ENCODE measurements around the gene OCA2.

OCA2 gene

GRCh38 chr15:28085489-28086174, 13.5 kb downstream of the OCA2 start:
- Histone ChIP-seq H2BK120ac (ENCODE audit: insufficient read depth, low read length, poor library complexity) (no peak overlapping the region), H4K8ac (ENCODE audit: low read depth, low read length) (no peak overlapping the region), H2AFZ (ENCODE audit: insufficient read depth, low read length, poor library complexity) (no peak overlapping the region), H3K4me3 (ENCODE audit: low read depth, low read length) (no peak overlapping the region), H3K27ac (ENCODE audit: low read depth, low read length) (no peak overlapping the region), H3K23ac (ENCODE audit: low read length) (no peak overlapping the region), H3K18ac (ENCODE audit: low read length) (no peak overlapping the region), H4K91ac (ENCODE audit: low read depth, low read length) (no peak overlapping the region), H2AK5ac (ENCODE audit: low read length) (no peak overlapping the region), H3K14ac (ENCODE audit: low read length) (no peak overlapping the region), H3K79me2 (ENCODE audit: control insufficient read depth, insufficient read depth, low read length, poor library complexity) (no peaks in the 10 kb centered on the region), H3K79me1 (ENCODE audit: low read length) (no peaks in the 10 kb centered on the region), H4K12ac (ENCODE audit: low read depth, low read length) (no peak overlapping the region), H3K4me1 (ENCODE audit: control insufficient read depth in 1 of 2, insufficient read depth in 2 of 2, low read length in 2 of 2) (no peaks in the 10 kb centered on the region), H3K9me3 (ENCODE audit: insufficient read depth, low read depth, low read length) (peaks cover 4% of the 10 kb centered on the region), H2BK12ac (ENCODE audit: low read length) (no peak overlapping the region), H3K4ac (ENCODE audit: low read depth, low read length) (no peak overlapping the region), H3K4me2 (ENCODE audit: low read length) (no peak overlapping the region), H3K9ac (ENCODE audit: low read length) (no peak overlapping the region), H3K36me3 (ENCODE audit: control insufficient read depth in 1 of 2, insufficient read depth in 2 of 2, low read length in 2 of 2) (no peaks in the 10 kb centered on the region), H3K27me3 (ENCODE audit: insufficient read depth, low read length) (no peaks in the 10 kb centered on the region), H2BK5ac (ENCODE audit: low read depth, low read length, poor library complexity) (no peak overlapping the region)
- no peak for DNase-seq
- no CpG with 5 or more reads among the region's 4 CpGs for WGBS (ENCODE audit: extremely low coverage, insufficient coverage, insufficient read length)

DNA sequence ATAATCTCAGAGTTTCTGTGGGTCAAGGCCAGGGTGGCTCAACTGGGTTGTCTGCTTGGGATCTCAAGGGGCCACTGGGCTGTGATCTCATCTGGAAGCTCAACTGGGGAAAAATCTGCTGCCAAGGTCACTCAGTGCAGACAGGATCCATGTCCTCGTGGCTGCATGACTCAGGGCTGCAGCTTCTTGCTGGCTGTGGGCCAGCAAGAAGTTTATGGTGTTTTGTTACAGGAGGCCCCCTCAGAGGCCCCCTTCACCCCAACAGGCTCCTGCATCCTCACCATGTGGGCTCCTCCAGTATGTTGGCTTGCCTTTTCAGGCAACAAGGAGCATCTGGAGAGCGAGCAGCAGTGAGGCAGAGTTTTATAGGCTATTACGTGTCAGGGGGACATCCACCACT, 14.6 kb downstream of the OCA2 start:
- Histone ChIP-seq H3K4ac (ENCODE audit: low read depth, low read length) (no peak overlapping the region), H2BK12ac (ENCODE audit: low read length) (no peak overlapping the region), H2BK120ac (ENCODE audit: insufficient read depth, low read length, poor library complexity) (no peak overlapping the region), H3K14ac (ENCODE audit: low read length) (no peak overlapping the region), H3K4me2 (ENCODE audit: low read length) (no peak overlapping the region), H2AFZ (ENCODE audit: insufficient read depth, low read length, poor library complexity) (no peak overlapping the region), H3K4me3 (ENCODE audit: low read depth, low read length) (no peak overlapping the region), H2BK5ac (ENCODE audit: low read depth, low read length, poor library complexity) (no peak overlapping the region), H2AK5ac (ENCODE audit: low read length) (no peak overlapping the region), H3K23ac (ENCODE audit: low read length) (no peak overlapping the region), H3K36me3 (ENCODE audit: control insufficient read depth in 1 of 2, insufficient read depth in 2 of 2, low read length in 2 of 2) (no peaks in the 10 kb centered on the region), H3K4me1 (ENCODE audit: control insufficient read depth in 1 of 2, insufficient read depth in 2 of 2, low read length in 2 of 2) (no peaks in the 10 kb centered on the region), H3K9me3 (ENCODE audit: insufficient read depth, low read depth, low read length) (peaks cover 4% of the 10 kb centered on the region), H3K18ac (ENCODE audit: low read length) (no peak overlapping the region), H3K79me1 (ENCODE audit: low read length) (no peaks in the 10 kb centered on the region), H4K91ac (ENCODE audit: low read depth, low read length) (no peak overlapping the region), H3K27me3 (ENCODE audit: insufficient read depth, low read length) (no peaks in the 10 kb centered on the region), H4K8ac (ENCODE audit: low read depth, low read length) (no peak overlapping the region), H3K27ac (ENCODE audit: low read depth, low read length) (no peak overlapping the region), H4K12ac (ENCODE audit: low read depth, low read length) (no peak overlapping the region), H3K9ac (ENCODE audit: low read length) (no peak overlapping the region), H3K79me2 (ENCODE audit: control insufficient read depth, insufficient read depth, low read length, poor library complexity) (no peaks in the 10 kb centered on the region)
- DNase-seq = no peak
- WGBS (ENCODE audit: extremely low coverage, insufficient coverage, insufficient read length) = no CpG with 5 or more reads among the region's 3 CpGs

- Histone ChIP-seq H3K79me2 (ENCODE audit: control insufficient read depth, insufficient read depth, low read length, poor library complexity) (no peaks in the 10 kb centered on the region), H2AFZ (ENCODE audit: insufficient read depth, low read length, poor library complexity) (no peak overlapping the region), H3K4me2 (ENCODE audit: low read length) (no peak overlapping the region), H2AK5ac (ENCODE audit: low read length) (no peak overlapping the region), H3K4me3 (ENCODE audit: low read depth, low read length) (no peak overlapping the region), H2BK5ac (ENCODE audit: low read depth, low read length, poor library complexity) (no peak overlapping the region), H3K4me1 (ENCODE audit: control insufficient read depth in 1 of 2, insufficient read depth in 2 of 2, low read length in 2 of 2) (no peaks in the 10 kb centered on the region), H3K23ac (ENCODE audit: low read length) (no peak overlapping the region), H3K27ac (ENCODE audit: low read depth, low read length) (no peak overlapping the region), H2BK12ac (ENCODE audit: low read length) (no peak overlapping the region), H3K27me3 (ENCODE audit: insufficient read depth, low read length) (no peaks in the 10 kb centered on the region), H3K9me3 (ENCODE audit: insufficient read depth, low read depth, low read length) (peaks cover 4% of the 10 kb centered on the region), H3K79me1 (ENCODE audit: low read length) (no peaks in the 10 kb centered on the region), H3K9ac (ENCODE audit: low read length) (no peak overlapping the region), H2BK120ac (ENCODE audit: insufficient read depth, low read length, poor library complexity) (no peak overlapping the region), H3K36me3 (ENCODE audit: control insufficient read depth in 1 of 2, insufficient read depth in 2 of 2, low read length in 2 of 2) (no peaks in the 10 kb centered on the region), H4K12ac (ENCODE audit: low read depth, low read length) (no peak overlapping the region), H4K8ac (ENCODE audit: low read depth, low read length) (no peak overlapping the region), H3K18ac (ENCODE audit: low read length) (no peak overlapping the region), H3K14ac (ENCODE audit: low read length) (no peak overlapping the region), H3K4ac (ENCODE audit: low read depth, low read length) (no peak overlapping the region), H4K91ac (ENCODE audit: low read depth, low read length) (no peak overlapping the region)
- no CpG with 5 or more reads among the region's 11 CpGs for WGBS (ENCODE audit: extremely low coverage, insufficient coverage, insufficient read length)
- no peak for DNase-seq
These were observed 16.0 kb downstream of the OCA2 start for GRCh38 chr15:28082891-28083684.

- no peak overlapping the region for H3K9ac ChIP-seq (ENCODE audit: low read length)
- no peaks in the 10 kb centered on the region for H3K36me3 ChIP-seq (ENCODE audit: control insufficient read depth in 1 of 2, insufficient read depth in 2 of 2, low read length in 2 of 2)
- H3K27ac ChIP-seq (ENCODE audit: low read depth, low read length) = no peak overlapping the region
- H3K79me2 ChIP-seq (ENCODE audit: control insufficient read depth, insufficient read depth, low read length, poor library complexity) = no peaks in the 10 kb centered on the region
- no peak overlapping the region for H3K18ac ChIP-seq (ENCODE audit: low read length)
- no peak overlapping the region for H4K91ac ChIP-seq (ENCODE audit: low read depth, low read length)
- no peaks in the 10 kb centered on the region for H3K4me1 ChIP-seq (ENCODE audit: control insufficient read depth in 1 of 2, insufficient read depth in 2 of 2, low read length in 2 of 2)
- H4K8ac ChIP-seq (ENCODE audit: low read depth, low read length) = no peak overlapping the region
- DNase-seq = no peak
- H2BK12ac ChIP-seq (ENCODE audit: low read length) = no peak overlapping the region
- no peak overlapping the region for H3K23ac ChIP-seq (ENCODE audit: low read length)
- no peak overlapping the region for H3K4me2 ChIP-seq (ENCODE audit: low read length)
- no peak overlapping the region for H2AFZ ChIP-seq (ENCODE audit: insufficient read depth, low read length, poor library complexity)
- H3K4me3 ChIP-seq (ENCODE audit: low read depth, low read length) = no peak overlapping the region
- H3K27me3 ChIP-seq (ENCODE audit: insufficient read depth, low read length) = no peaks in the 10 kb centered on the region
- no CpG with 5 or more reads among the region's 20 CpGs for WGBS (ENCODE audit: extremely low coverage, insufficient coverage, insufficient read length)
- H2BK120ac ChIP-seq (ENCODE audit: insufficient read depth, low read length, poor library complexity) = no peak overlapping the region
- no peak overlapping the region for H2AK5ac ChIP-seq (ENCODE audit: low read length)
- no peak overlapping the region for H4K12ac ChIP-seq (ENCODE audit: low read depth, low read length)
- H3K4ac ChIP-seq (ENCODE audit: low read depth, low read length) = no peak overlapping the region
- H3K9me3 ChIP-seq (ENCODE audit: insufficient read depth, low read depth, low read length) = peaks cover 4% of the 10 kb centered on the region
- H3K79me1 ChIP-seq (ENCODE audit: low read length) = no peaks in the 10 kb centered on the region
- H2BK5ac ChIP-seq (ENCODE audit: low read depth, low read length, poor library complexity) = no peak overlapping the region
- H3K14ac ChIP-seq (ENCODE audit: low read length) = no peak overlapping the region
These were observed 17.5 kb downstream of the OCA2 start for GRCh38 chr15:28081594-28081993.

All from trophoblast cell (in vitro differentiated cells and primary cell).